ENCODE data around the gene ATP2C2.

GRCh38 chr16:84358601-84359295 is 9.6 kb upstream of the ATP2C2 start:
- TF ChIP-seq, protein P1, sequence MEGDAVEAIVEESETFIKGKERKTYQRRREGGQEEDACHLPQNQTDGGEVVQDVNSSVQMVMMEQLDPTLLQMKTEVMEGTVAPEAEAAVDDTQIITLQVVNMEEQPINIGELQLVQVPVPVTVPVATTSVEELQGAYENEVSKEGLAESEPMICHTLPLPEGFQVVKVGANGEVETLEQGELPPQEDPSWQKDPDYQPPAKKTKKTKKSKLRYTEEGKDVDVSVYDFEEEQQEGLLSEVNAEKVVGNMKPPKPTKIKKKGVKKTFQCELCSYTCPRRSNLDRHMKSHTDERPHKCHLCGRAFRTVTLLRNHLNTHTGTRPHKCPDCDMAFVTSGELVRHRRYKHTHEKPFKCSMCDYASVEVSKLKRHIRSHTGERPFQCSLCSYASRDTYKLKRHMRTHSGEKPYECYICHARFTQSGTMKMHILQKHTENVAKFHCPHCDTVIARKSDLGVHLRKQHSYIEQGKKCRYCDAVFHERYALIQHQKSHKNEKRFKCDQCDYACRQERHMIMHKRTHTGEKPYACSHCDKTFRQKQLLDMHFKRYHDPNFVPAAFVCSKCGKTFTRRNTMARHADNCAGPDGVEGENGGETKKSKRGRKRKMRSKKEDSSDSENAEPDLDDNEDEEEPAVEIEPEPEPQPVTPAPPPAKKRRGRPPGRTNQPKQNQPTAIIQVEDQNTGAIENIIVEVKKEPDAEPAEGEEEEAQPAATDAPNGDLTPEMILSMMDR (optimal IDR thresholded peaks at IDR 0.05 in 1 of 3, IDR thresholded peaks at IDR 0.05 in 1 of 3, conservative IDR thresholded peaks at IDR 0.05 in 1 of 3; ENCODE audit: extremely low read depth in 1 of 3, insufficient read depth in 2 of 3, low read length in 3 of 3), result no peak
- no peak for TF ChIP-seq EZH2 (IDR thresholded peaks at IDR 0.05; ENCODE audit: low read length)
